ENCODE results near the gene SLC35G6.
"Not testable (repeated sequence)": the region's sequence is repeated elsewhere in the genome, so short reads cannot be mapped to it uniquely, and the experiment has no call there.

SLC35G6 gene

DNA sequence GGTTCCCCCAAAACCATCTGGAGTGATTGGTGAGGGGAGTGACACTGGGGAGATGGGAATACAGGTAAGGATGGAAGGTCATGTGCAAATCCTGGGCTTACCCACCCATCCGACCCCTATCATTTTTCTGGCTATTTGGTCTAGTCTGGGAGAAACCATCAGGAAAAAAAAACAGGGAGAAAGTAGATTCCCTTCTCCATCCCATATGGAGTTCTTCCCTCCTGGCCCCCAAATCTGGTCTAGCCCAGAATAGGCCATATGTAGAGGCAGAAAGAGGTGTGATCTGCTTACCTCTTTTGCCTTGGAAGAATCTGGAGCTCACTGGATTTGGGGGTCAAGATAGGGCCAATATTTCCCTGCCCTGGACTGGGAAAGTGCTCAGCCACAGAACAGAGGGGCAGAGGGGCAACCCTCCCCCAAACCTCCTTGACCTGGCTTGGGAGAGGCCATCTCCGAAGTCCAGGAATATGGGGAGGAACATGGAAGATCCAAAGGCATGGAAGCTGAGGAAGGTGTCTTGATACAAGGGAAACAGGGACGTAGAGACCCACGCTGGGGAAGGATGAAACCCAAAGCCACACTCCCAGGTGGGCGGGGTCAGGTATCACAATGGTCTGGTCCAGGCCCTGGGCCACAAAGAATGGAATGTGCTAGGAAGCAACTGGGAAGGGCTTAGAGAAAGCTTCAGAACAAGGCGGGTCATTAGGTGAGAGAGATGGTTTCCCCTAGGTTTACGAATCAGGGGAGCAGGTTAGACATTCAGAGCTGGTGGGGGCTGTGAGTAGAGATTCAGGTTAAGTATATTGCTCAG, 20.2 kb upstream of the SLC35G6 start:
- no peak for DNase-seq

DNA sequence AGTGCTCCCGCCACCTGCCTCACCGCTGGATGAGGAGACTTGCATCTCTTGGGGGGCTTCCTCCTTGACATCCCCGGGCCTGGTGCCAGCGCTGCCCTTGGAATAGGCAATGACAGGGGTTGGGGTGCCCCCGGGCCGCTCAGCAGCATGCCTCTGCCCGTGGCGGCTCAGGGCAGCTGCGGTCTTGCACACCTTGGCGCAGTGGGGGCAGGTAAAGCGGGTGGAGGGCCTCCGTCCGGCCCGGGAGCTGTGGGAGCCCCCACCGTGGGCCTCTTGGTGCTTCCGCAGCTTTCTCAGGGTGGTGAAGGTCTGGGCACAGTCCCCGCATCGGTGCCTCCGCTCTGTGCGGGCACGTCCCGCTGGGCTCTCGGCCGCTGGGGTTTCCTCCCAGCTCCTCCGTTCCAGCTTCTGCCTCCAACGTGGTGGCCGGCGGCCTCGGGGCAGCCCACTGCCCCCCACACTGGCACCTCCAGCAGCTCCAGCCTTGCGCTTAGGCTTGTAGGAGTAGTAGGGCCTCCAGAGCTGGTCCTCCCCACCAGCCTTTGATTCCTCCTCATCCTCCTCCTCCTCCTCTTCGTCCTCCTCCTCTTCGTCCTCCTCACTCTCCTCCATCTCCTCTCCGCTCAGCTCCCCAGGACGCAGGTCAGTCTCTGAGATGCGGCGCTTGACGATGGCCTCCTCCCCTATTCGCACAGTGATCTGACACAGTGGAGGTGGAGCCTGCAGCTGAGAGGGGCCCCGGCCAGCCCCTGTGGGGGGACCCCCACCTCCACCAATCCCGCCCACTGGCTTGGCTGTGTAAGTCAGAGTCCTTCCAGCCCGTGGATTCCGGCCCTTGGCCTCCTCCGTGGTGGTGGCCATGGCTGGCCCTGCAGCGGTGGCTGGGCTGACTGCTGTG, 18.5 kb upstream of the SLC35G6 start:
- DNase-seq, result no peak

DNA sequence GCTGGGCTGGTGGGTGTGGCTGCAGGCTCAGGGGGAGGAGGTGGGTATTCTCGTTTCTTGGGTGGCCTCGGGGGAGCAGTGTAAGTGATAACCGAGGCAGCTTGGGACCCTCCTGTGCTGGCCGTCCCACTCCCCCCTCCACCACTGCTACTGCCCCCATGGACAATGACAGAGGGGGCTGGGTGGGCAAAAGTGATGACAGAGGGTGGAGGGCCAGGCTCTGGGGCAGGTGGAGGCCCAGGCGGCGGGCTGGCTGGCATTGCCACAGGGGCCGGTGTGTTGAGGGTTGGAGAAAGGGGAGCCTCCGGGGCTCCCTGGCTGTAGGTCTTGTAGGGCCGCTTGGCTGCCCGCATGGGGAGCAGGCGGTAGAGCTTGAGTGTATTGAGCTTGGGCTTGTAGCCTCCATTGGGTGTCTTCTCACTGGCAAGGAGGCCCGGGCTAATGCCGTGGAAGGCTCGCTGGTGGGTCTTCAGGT, 17.8 kb upstream of the SLC35G6 start:
- no peak for DNase-seq

DNA sequence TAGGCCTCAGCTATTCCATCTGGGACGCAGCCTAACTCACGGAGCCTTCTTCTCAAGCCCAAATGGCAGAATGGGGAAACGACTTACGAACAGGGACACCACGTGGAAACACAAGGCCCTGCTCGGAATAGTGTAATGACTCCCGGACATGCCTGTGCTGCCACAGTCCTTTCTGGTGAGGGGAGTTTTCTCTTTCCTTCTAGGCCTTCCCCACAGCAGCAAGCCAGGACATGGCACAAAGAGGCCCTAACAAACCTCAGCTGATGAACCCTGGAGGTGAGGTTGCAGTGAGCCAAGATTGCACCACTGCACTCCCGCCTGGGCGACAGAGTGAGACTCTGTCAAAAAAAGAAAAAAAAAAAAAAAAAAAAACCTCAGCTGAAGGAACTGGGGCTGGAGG, 17.2 kb upstream of the SLC35G6 start:
- no peak for DNase-seq

DNA sequence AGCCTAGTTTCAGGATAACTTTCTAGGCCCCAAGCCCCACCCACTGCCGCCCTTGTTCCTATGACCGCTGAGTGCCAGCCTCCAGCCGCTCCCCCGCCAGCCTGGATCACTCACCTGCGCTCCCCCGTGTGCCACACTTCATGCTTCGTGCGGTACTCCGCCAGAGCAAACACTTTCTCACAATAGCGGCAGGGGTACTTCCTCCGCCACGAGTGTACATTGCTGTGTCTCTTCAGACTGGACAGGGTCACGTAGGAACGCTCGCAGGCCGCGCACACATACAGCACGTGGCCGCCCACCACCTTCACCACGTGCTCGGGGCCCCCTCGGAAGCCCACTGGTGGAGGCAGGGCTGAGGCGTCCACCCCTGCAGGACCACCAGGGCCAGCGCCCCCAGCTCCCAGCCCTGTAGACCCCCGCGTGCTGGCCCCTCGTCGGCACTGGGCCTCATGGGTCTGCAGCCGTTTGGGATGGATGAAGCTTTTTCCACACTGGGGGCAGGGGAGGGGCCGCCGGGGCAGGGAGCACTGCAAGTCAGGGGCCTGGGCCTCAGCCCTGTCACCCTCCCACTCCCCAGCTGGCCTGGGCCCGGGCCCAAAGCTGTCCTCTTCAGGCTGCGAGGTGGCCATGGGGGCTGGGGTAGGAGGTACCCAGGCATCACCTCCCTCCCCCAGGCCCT, 15.5 kb upstream of the SLC35G6 start:
- DNase-seq, result no peak

DNA sequence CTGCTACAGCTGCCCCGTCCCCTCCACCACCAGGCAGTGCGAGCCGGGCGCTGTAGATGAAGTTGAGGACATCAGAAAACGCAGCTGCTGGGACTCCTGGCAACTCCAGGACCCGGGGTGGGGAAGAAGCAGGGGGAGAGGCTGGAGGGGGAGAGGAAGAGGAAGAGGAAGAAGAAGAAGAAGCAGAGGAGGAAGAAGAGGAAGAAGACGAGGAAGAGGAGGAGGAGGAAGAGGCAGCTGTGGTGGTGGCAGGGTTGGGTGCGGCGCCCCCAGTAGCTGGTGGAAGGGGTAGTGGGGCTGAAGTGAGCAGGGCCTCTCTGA, 15.0 kb upstream of the SLC35G6 start:
- no peak for DNase-seq

DNA sequence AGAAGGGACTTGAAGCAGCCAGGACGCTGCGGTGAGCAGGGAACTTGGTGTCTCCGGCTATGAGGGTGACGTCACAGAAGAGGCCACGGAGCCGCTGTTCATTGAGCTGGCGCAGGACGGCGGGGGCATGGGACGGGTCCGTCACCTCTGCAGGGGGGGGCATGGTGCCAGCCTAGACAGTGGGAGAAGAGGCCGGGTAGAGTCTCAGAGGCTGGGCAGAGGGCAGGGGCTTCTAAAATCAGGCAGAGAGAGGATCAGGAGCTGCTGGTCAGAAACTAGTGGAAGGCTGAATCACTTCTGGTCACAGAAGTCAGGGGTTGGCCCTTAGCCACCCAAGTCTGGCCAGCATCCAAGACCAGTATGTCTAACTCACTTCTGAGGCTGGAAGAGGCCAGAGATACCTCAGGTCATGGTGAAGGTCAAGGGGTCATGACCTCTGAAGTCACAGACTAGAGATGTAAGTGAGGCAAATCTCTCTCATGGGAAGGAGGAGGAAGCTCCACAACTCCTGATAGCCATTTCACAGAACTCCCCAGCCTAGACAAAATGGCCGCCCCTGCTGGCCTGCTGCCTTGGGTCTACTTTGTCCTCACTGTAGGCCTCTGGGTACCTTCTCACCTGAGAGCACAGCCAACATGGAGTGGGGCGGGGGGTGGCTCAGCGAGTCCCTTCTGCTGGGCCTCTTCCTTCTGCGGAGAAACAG, 14.5 kb upstream of the SLC35G6 start:
- no peak for DNase-seq

DNA sequence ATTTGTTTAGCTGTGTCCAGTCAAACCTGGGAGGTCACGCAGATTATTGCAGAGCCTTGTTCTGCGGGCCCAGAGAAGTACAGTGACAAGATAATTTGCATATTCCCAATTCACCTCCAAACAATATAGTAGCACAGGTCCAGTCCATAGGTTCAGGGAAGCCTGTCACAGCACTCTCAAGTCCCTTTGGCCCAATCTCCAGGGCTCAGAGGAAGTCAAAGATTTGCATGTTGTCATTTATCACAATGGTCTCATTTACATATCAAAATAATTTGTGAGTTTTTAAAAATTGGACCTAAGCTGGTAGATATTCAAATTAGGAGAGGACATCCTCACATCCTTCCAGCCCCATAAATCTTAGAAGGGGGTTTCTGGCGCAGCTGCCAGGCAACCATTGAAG, 13.7 kb upstream of the SLC35G6 start:
- no peak for DNase-seq

DNA sequence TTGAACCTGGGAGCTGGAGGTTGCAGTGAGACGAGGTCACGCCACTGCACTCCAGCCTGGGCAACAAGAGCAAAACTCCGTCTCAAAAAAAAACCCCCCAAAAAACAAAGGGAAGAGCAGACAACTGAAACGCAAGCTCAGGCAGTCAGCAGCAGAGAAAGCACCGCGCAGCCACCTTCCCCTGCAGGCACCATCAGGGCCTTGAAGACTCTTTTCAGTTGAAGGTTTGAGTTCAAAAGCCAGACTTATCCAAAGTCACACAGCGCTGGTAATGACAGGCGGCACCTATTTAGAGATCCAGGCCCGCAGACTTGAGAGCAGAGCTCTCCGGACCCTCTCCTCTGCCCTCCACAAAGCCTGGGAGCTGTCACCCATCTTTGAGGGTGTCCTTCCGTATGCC, 13.0 kb upstream of the SLC35G6 start:
- no peak for DNase-seq

DNA sequence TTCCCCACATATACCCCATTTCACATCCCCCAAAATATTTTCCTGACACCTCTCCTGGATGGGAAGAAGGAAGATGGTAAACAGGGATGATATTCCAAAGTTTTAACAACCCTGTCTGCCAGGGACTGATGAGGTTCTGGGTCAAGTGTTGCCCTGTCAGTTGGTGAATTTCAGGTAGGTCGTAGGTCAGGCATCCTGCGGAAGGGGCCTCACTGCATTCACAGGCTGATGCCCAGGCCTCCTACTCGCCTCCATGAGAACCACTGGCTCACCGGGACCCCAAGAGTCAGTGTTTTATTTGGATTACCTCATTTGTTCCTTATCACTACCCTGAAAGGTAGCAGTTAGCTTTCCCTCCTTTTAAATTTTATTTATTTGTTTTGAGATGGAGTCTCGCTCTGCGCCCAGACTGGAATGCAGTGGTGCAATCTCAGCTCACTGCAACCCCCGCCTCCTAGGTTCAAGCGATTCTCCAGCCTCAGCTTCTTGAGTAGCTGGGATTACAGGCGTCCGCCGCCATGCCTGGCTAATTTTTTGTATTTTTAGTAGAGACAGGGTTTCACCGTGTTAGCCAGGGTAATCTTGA, 12.3 kb upstream of the SLC35G6 start:
- no peak for DNase-seq

DNA sequence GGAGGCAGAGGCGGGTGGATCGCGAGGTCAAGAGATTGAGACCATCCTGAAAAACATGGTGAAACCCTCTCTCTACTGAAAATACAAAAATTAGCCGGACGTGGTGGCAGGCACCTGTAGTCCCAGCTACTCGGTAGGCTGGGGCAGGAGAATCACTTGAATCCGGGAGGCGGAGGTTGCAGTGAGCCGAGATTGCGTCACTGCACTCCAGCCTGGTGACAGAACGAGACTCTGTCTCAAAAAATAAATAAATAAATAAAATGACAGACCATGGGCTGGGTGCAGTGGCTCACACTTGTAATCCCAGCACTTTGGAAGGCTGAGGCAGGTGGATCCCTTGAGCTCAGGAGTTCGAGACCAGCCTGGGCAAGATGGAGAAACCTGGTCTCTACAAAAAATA, 11.4 kb upstream of the SLC35G6 start:
- not testable (repeated sequence) for DNase-seq

DNA sequence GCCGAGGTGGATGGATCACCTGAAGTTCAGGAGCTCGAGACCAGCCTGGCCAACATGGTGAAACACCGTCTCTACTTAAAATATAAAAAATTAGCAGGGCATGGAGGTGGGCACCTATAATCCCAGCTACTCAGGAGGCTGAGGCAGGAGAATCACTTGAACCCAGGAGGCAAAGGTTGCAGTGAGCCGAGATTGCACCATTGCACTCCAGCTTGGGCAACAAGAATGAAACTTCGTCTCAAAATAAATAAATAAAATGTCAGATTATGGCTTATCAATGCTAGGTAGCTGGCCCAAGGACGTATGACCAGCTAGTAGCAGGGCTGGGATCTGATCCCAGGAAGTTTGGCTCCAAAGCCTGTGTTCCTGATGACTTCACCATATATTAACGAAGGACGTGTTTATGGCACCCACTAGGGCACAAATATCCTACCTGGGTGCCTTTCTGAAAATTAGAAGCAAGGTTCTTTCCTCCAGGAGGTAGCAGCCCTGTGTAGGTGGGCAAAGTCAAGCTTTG, 10.7 kb upstream of the SLC35G6 start:
- not testable (repeated sequence) for DNase-seq

DNA sequence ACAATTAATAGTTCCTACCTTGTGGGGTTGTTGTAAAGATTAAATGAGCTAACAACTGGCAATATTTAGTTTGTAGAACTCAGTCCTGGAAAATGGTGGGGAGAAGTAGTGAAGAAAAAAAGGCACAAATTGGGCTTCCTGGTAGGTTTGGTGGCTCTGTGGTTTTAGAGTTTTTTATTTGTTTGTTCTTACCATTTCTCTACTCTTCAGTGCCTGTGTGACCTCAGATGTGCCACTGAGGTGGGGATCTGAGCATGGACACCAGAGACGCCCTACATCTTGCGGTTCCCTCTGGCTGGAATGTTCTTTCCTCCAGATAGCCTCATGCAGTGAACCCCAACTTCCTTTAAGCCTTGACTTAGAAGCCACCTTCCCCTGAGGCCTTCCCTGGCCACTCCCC, 9.5 kb upstream of the SLC35G6 start:
- DNase-seq, result no peak

DNA sequence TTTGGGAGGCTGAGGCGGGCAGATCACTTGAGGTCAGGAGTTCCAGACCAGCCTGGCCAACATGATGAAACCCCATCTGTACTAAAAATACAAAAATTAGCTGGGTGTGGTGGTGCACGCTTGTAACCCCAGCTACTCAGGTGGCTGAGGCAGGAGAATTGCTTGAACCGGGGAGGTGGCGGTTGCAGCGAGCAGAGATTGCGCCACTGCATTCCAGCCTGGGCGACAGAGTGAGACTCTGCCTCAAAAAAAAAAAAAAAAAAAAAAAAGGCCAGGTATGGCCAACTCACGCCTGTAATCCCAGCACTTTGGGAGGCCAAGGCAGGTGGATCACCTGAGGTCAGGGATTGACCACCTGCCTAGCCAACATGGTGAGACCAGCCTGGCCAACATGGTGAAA, 6.5 kb upstream of the SLC35G6 start:
- DNase-seq, result not testable (repeated sequence)

DNA sequence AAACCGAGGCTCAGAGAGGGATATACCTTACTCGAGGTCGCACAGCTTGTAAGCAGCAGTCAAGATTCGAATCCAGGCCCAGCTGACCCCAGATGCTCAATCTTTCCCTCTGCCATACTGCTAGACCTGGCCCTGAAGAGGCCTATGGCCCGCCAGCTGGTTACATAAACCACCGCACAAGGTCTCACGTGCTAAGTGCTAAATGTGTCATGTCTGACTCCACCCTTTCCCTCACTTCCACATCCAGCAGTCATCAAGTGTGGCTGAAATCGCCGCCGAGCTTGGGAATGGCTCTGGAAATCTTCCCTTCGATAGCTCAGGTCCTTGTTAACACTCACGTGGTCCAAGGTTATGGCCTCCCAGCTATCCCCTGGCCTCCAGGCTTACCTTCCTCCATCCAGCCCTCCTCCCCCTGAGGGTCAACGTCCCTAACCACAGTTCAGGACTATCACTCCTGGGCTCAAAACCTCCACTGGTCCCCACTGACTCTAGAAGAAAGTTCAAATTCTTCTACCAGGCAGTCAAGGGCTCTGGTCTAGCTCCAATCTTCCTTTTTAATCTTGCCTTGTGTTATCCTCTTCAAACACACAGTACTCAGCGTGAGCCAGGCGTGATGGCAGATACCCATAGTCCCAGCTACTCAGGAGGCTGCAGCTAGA, 5.4 kb upstream of the SLC35G6 start:
- no peak for DNase-seq

DNA sequence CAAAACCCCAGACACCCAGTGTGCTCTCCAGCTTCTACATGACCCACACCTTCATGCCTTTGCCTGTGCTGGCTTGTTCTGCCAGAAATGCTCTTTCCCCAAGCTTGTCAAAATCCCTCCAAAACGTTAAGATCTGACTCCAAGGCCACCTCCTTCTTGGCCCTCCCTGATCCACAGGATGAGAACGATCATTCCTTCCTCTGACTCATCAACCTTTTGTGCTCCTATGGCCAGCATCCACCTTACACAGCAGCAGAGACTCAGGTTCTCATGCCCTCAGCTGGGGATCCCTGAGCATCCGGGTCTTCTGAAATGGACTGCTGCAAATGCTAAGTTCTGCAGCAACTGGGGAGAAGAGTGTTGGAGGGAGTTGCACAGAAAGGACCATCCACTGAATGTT, 4.8 kb upstream of the SLC35G6 start:
- no peak for DNase-seq

DNA sequence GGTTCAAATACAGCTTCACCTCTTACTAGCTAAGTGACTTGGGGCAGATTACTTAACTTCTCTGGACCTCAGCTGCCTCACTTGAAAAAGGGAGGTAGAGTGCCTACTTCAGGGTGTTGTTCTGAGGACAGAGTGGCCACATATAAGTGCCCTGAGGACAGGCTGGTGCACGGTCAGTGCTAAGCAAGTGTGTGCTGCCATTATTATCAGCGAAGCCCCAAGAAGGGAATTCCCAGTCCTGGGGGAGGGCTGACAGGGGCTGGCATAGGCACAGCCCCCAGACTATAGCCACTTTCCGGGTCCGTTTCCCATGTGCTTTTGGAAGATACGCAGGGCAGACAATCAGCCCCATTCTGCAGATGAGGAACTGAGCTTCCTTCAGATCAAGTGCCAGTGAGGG, 4.3 kb upstream of the SLC35G6 start:
- no peak for DNase-seq

DNA sequence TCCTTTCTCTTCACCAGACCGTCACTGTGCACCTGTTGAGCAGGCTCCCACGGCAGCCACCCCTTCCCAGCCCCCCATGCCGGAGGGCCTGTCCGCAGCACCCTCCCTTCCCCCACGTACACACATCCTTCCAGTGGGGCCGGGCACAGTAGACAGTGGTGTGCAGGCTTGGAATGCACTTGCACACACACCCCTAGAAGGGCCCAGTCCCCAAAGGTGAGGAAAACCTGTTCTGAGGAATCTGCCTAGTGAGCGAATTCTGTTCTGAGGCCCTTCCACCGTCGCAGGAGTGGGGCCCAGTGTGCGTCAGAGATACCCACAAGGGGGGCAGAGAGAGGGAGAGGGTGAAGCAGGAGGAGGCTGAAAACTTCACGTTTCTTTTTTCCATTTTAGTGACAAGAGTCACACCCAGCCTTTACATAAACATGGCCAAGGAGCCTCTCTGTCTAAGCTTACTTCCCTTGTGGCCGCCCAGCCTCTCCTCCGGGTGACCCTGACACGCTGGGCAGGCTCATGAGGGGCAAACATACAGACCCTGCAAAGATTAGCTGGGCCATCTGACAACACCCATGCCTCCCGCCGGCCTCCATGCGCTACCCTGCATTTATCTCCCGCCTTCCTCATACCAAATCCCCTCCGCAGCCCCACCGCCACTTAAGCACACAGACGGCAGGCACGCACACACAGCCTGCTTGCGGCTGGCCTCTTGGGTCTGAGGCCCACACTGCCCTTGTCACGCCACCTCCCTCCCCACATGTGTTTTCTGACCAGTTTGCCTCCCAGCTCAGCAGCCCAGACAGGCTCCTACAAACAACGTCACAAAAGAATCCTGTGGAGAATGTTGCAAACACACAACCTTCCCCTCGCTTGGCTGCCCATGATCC, 3.6 kb upstream of the SLC35G6 start:
- no peak for DNase-seq

DNA sequence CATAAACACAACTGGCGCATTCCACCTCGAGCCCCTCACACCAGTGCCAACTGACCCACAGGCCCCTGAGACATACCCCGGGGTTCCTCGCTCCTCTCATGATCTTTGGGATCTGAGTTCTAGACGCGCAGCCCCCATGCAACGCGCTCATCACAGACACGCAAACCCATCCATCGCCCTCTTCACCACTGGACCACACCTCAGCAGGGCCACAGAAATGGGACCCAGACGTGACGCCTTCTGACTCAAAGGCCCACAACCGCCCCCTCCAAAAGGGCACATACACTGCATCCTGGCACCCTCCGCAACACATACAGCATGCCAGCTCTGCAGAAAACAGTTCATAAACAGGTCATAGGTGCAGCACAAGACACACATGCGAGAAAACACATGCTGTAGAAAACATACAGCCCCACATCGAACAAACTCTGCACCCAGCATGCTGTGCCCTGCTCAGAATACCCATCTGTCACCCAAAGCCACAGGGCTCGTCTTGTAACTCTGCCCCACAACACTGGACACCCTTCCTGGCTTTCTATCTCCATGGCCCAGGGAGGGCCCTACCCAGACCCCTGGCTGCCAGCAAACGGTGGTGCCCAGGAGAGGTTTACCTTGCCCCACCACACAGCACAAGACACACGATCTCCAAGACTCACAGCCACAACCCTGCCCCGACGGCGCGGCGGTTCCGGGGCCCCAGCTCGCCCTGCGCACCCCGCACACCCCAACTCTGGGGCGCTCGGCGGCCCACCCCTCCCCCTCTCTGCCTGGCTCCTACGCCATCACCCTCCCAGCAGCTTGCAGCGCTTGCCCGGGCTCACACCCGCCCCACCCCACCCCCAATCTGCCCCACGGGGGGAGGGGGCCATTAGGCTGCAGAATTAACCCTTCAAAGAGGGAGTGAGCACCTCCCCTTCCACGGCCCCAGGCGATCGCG, 2.7 kb upstream of the SLC35G6 start:
- no peak for DNase-seq

All from NCI-H187 treated with DMSO at 0.1 percent for 48 hours (cell line).